ENCODE results near the gene C5orf15. TPM values are rescaled to one million over a fixed set of nuclear protein-coding genes. Genes with fewer than 3 reads are reported as not detected.

The C5orf15 gene
- polyA plus RNA-seq, 1 of the 3 experiments (the other 2 are of a cell fraction): 81.0 TPM

DNA sequence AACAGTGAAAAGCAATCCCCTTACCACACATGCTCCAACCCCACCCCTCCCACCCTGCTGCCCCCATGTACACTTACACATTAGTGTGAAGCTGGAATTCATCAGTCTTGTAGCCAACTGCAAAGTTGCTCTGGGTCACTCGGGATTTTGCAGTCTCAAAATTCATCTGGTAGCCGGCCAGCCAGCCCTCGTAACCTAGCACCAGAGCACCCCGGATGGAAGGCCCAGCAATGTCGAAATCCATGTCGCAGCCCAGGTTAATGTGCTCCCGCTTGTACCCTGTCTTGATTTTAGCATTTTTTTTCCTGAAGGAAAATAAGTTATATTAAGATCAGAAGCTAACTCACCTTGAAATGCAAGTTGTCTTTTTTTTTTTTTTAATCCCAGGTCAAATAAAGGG lies 12.2 kb upstream of the C5orf15 start:
- H4K20me1 ChIP-seq (ENCODE audit: insufficient read depth): 0 out of 2 replicates have a peak, but pooled peaks cover 5% of the 10 kb centered on the region
- no peaks in the 10 kb centered on the region for H3K9me3 ChIP-seq
- WGBS (ENCODE audit: low lambda C conversion rate): 94% methylated on average over 7 of the region's 7 CpGs
- no peaks in the 10 kb centered on the region for H3K9me2 ChIP-seq
- CTCF ChIA-PET: interaction anchor here (0.5 to 6.0 kb wide), 10 partner anchors 8 to 931 kb away, joined by 3 to 62 read pairs (median 5); partner anchors contain the start of gene C5orf15
- H3K4me2 ChIP-seq: no peak overlapping the region
- peaks cover 31 to 60% of the 10 kb centered on the region in 2 experiments for H3K36me3 ChIP-seq (replicated peaks in 1 of 2; ENCODE audit: control insufficient read depth in 1 of 2, insufficient read depth in 2 of 2, low read length in 1 of 2)
- H3K4me3 ChIP-seq (ENCODE audit: low read depth in 2 of 2, low read length in 1 of 2): no peak overlapping the region
- H3K79me2 ChIP-seq (ENCODE audit: insufficient read depth): peaks cover 78% of the 10 kb centered on the region
- H3K27ac ChIP-seq (ENCODE audit: low read depth in 2 of 2, low read length in 1 of 2): no peak overlapping the region
- no peaks in the 10 kb centered on the region for H3K27me3 ChIP-seq (ENCODE audit: insufficient read depth)
- TF ChIP-seq RAD21 (IDR thresholded peaks at IDR 0.05; ENCODE audit: low read length) (no peak), GATA2 (CRISPR knock-in tag; IDR thresholded peaks at IDR 0.05) (no peak), TCF12 (IDR thresholded peaks at IDR 0.05) (no peak), NRF1 (IDR thresholded peaks at IDR 0.05; ENCODE audit: low read depth, low read length) (no peak), CTCF (IDR thresholded peaks at IDR 0.05) (no peak), MEF2A (IDR thresholded peaks at IDR 0.05; ENCODE audit: borderline replicate concordance, low read depth) (no peak)
- TF ChIP-seq, protein P1, sequence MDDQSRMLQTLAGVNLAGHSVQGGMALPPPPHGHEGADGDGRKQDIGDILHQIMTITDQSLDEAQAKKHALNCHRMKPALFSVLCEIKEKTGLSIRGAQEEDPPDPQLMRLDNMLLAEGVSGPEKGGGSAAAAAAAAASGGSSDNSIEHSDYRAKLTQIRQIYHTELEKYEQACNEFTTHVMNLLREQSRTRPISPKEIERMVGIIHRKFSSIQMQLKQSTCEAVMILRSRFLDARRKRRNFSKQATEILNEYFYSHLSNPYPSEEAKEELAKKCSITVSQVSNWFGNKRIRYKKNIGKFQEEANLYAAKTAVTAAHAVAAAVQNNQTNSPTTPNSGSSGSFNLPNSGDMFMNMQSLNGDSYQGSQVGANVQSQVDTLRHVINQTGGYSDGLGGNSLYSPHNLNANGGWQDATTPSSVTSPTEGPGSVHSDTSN (IDR thresholded peaks at IDR 0.05): no peak
- H3K9ac ChIP-seq: no peak overlapping the region
- POLR2A ChIA-PET: no interaction called here
- no peak for DNase-seq
- H2AFZ ChIP-seq (ENCODE audit: low read depth): no peak overlapping the region
- H3K4me1 ChIP-seq (ENCODE audit: control insufficient read depth in 1 of 2, insufficient read depth in 2 of 2, low read depth in 1 of 2, low read length in 1 of 2): peaks cover 0 to 18% of the 10 kb centered on the region in 2 experiments; a peak in 1 of 4 replicates
- H3F3A ChIP-seq (replicated peaks; ENCODE audit: insufficient read depth): peaks cover 22% of the 10 kb centered on the region

GRCh38 chr5:133978943-133979342 lies 10.5 kb upstream of the C5orf15 start:
- Histone ChIP-seq H3K9me3 (no peaks in the 10 kb centered on the region), H3K36me3 (replicated peaks in 1 of 2; ENCODE audit: control insufficient read depth in 1 of 2, insufficient read depth in 2 of 2, low read length in 1 of 2) (peaks cover 37 to 68% of the 10 kb centered on the region in 2 experiments), H2AFZ (ENCODE audit: low read depth) (no peak overlapping the region), H4K20me1 (ENCODE audit: insufficient read depth) (0 out of 2 replicates have a peak, but pooled peaks cover 5% of the 10 kb centered on the region), H3K27ac (ENCODE audit: low read depth in 2 of 2, low read length in 1 of 2) (peak overlapping the region in 1 of 2 experiments; percentile 88; a peak in 2 of 4 replicates), H3K79me2 (ENCODE audit: insufficient read depth) (peaks cover 65% of the 10 kb centered on the region), H3K27me3 (ENCODE audit: insufficient read depth) (no peaks in the 10 kb centered on the region), H3K4me1 (ENCODE audit: control insufficient read depth in 1 of 2, insufficient read depth in 2 of 2, low read depth in 1 of 2, low read length in 1 of 2) (peaks cover 0 to 18% of the 10 kb centered on the region in 2 experiments; a peak in 1 of 4 replicates), H3K9me2 (no peaks in the 10 kb centered on the region), H3F3A (replicated peaks; ENCODE audit: insufficient read depth) (peaks cover 29% of the 10 kb centered on the region), H3K9ac (no peak overlapping the region), H3K4me2 (no peak overlapping the region), H3K4me3 (ENCODE audit: low read depth in 2 of 2, low read length in 1 of 2) (no peak overlapping the region)
- ChIA-PET POLR2A (interaction anchor here (0.6 kb wide), 1 partner anchor 47 kb away, joined by 3 read pairs; no protein-coding TSS in a partner anchor), CTCF (interaction anchor here (0.9 to 6.0 kb wide), 8 partner anchors 9 to 881 kb away, joined by 3 to 62 read pairs (median 10); partner anchors contain the start of gene C5orf15)
- WGBS (ENCODE audit: low lambda C conversion rate): 76% methylated on average over 3 of the region's 3 CpGs
- no peak for DNase-seq
- TF ChIP-seq REST (IDR thresholded peaks at IDR 0.05; ENCODE audit: low read depth, low read length) (no peak), MXI1 (IDR thresholded peaks at IDR 0.05; ENCODE audit: low read depth, low read length) (no peak), TAF1 (IDR thresholded peaks at IDR 0.05; ENCODE audit: borderline replicate concordance, low read depth, low read length) (no peak), CTCF (IDR thresholded peaks at IDR 0.05) (no peak), TCF12 (IDR thresholded peaks at IDR 0.05) (no peak), RAD21 (IDR thresholded peaks at IDR 0.05; ENCODE audit: low read length) (no peak), NFIC (IDR thresholded peaks at IDR 0.05; ENCODE audit: borderline replicate concordance) (no peak), FOXM1 (IDR thresholded peaks at IDR 0.05; ENCODE audit: low read depth) (no peak), RFX5 (IDR thresholded peaks at IDR 0.05; ENCODE audit: low read length) (no peak), GATA2 (CRISPR knock-in tag; IDR thresholded peaks at IDR 0.05) (no peak), TEAD4 (IDR thresholded peaks at IDR 0.05; ENCODE audit: borderline replicate concordance, insufficient read depth) (no peak)
- TF ChIP-seq, protein P2, sequence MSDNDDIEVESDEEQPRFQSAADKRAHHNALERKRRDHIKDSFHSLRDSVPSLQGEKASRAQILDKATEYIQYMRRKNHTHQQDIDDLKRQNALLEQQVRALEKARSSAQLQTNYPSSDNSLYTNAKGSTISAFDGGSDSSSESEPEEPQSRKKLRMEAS (IDR thresholded peaks at IDR 0.05; ENCODE audit: low read depth): no peak
- TF ChIP-seq, protein P3, sequence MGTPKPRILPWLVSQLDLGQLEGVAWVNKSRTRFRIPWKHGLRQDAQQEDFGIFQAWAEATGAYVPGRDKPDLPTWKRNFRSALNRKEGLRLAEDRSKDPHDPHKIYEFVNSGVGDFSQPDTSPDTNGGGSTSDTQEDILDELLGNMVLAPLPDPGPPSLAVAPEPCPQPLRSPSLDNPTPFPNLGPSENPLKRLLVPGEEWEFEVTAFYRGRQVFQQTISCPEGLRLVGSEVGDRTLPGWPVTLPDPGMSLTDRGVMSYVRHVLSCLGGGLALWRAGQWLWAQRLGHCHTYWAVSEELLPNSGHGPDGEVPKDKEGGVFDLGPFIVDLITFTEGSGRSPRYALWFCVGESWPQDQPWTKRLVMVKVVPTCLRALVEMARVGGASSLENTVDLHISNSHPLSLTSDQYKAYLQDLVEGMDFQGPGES (IDR thresholded peaks at IDR 0.05; ENCODE audit: low read depth, low read length): no peak

Data from SK-N-SH (cell line).